ENCODE results near the gene SAMD4B. TPM values are rescaled to one million over a fixed set of nuclear protein-coding genes. Genes with fewer than 3 reads are reported as not detected.

Gene SAMD4B
- total and polyA plus RNA-seq, 2 of the 8 experiments (the other 6 are each of a cell fraction or from before 2014, with no cell fraction given), result 137 to 158 TPM

- TF ChIP-seq SAP30 (IDR thresholded peaks at IDR 0.05; ENCODE audit: insufficient read depth, insufficient replicate concordance, low read length) (peak; percentile 49), BACH1 (IDR thresholded peaks at IDR 0.05; ENCODE audit: low read length) (no peak), SIN3A (conservative IDR thresholded peaks at IDR 0.05 in 1 of 2, IDR thresholded peaks at IDR 0.05 in 1 of 2; ENCODE audit: low read depth in 1 of 2, low read length in 2 of 2) (no peak; a peak in 1 of 4 replicates), CREB1 (IDR thresholded peaks at IDR 0.05) (no peak), KDM1A (IDR thresholded peaks at IDR 0.05; ENCODE audit: borderline replicate concordance, low read length) (peak; percentile 76; the same call in 1 of the 2 replicates)
These were observed 71.8 kb downstream of the SAMD4B start (continued) for GRCh38 chr19:39413911-39414608.

Data from H1 (cell line).